VCaP (cell line): Measurements from ENCODE around the gene NDRG4.
A peak's percentile ranks its signal among the peaks of the same experiment; 100 is the strongest.

ENCODE experiments used
- H3K27ac ChIP-seq: fragments of 450-650 bp; 2 replicates; pipeline ENCODE4 v1.5.1; 2017
- CTCF ChIP-seq: fragments of 450-650 bp; conservative IDR thresholded peaks from 2 replicates; pipeline ENCODE4 v1.5.1; 2017; ENCODE audit warnings: mild to moderate bottlenecking, moderate library complexity

Gene NDRG4

GRCh38 chr16:58497935-58498334 is 2.0 kb upstream of the NDRG4 start:
- H3K27ac ChIP-seq = no peak overlapping the region

DNA sequence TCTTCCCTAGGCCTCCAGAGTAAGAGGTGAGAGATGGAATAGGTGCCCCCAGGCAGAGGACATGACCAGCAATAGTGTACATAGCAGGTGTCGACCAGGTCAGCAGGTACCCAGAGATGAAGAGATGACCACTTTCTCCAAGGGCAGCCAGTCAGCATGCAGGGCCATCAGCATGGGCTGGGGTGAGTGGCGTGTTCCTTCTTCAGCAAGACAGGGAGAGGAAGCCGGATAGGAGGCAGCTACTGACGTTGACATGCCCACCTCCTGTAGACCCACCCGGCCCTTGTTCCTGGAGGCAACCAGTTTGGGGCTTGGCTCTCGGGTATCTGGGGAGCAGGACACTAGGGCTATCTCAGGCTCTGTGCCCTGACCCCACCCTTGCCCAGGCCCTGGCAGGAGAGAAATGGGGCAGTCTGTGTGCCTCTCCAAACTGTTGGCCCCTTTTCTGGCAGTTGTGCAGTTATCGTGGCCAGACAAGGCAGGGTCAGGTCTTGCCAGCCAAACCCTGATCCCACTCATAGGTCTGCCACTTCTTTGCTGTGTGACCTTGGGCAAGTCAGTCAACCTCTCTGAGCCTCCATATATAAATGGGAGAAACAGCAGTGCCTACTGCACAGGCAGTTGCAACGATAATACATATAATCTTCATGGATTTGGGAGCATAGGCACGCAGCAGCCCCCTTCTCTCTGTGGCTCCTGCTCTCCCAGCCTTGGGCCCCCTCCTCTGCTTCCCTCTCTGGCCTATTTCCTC is 1.4 kb upstream of the NDRG4 start:
- no peak for TF ChIP-seq CTCF

More at GRCh38 chr16:58497935-58498334, 2.0 kb upstream of the NDRG4 start:
- TF ChIP-seq CTCF = no peak

DNA sequence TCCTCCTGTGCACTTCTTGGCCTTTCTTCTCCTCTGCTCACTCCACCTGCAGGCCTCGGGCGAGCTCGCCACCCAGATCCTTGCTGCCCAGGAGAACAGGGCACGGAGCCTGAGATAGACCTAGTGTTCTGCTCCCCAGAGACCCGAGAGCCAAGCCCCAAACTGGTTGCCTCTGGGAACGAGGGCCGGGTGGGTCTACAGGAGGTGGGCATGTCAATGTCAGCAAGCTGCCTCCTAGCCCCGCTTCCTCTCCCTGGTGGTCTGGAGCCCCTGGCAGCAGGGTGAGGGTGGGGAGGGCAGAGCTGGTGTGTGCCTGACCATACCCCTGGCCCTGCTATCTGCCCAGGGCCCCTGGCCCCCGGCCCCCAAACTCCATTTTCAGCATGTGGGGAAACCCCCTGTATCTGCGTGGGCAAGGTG is 841 bp upstream of the NDRG4 start:
- no peak for TF ChIP-seq CTCF

More for the DNA sequence above, 1.4 kb upstream of the NDRG4 start:
- H3K27ac ChIP-seq = no peak overlapping the region

DNA sequence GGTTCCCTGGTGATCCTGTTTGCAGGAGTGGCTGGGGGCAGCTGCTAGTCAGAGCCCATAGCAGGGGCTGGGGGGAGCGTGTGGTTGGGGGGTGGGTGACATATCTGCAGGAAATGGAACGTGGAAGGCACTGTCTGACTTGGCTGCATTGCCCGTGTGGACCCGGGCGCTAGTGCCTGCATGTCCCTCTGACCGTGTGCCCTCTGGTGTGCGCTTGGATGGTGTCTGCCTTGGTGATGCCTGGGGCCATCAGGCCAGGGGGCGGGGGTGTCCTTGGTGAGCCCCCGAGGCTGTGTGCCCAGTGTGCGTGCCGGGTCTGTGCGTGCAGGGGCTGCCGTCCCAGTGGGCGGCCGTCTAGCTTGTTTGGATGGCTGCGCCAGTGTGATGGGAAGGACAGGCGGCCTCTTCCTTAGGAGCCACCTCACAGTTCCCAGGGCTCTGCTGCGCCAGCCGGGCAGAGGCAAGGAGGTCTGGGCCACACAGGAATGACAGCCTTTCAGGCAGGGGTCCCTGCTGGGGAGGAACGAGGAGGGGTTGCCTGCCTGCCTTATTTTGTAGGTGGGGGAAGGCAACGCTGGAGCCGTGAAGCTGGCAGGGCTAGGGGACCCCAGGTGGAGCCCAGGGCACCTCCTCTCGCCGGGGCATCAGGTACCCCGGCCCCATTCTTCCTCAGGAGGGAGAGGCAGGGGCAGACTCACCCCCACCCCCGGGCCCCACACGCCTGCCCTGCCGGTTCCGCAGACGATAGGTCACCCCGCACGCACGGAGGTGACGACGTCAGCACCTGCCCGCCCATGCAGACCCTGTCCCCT is 693 bp downstream of the NDRG4 start:
- peak overlapping the region; percentile 42; the same call in 1 of the 2 replicates for H3K27ac ChIP-seq
- no peak for TF ChIP-seq CTCF

More for the DNA sequence above, 841 bp upstream of the NDRG4 start:
- no peak overlapping the region for H3K27ac ChIP-seq

- no peak for TF ChIP-seq CTCF
- peak overlapping the region; percentile 42; the same call in 1 of the 2 replicates for H3K27ac ChIP-seq
Measured at GRCh38 chr16:58501242-58502131, 1.5 kb downstream of the NDRG4 start.

- TF ChIP-seq CTCF = no peak
- no peak overlapping the region for H3K27ac ChIP-seq
Measured at GRCh38 chr16:58502217-58502921, 2.4 kb downstream of the NDRG4 start.
